GM23338 (cell line): ENCODE data around the gene ATG4B.

Experiments
- CREB1 ChIP-seq: fragments of 250-450 bp; sonication (Bioruptor Pico); IDR thresholded peaks from 2 replicates; pipeline ENCODE4 v1.5.0; 2020; ENCODE audit warnings: low read depth, mild to moderate bottlenecking, moderate library complexity
- CTCF ChIP-seq, 2 experiments: fragments of 200-600 bp in 1 of 2; sonication (generic) in 1 of 2; conservative IDR thresholded peaks; 2 replicates each; pipeline versions ENCODE4 v1.5.1 to v1.6.1; 2016 to 2017; ENCODE audit warnings: antibody characterized with exemption in 2 of 2, low read depth in 2 of 2, mild to moderate bottlenecking in 2 of 2, moderate library complexity in 1 of 2
- EZH2 ChIP-seq: fragments of 200-600 bp; sonication (generic); IDR thresholded peaks from one replicate; pipeline ENCODE4 v1.8.0; 2017; ENCODE audit warnings: antibody characterized with exemption, mild to moderate bottlenecking, low read depth; ENCODE audit not compliant: unreplicated experiment
- EZH2phosphoT487 ChIP-seq: fragments of 200-600 bp; sonication (generic); IDR thresholded peaks from one replicate; pipeline ENCODE4 v1.8.1; 2018; ENCODE audit warnings: antibody characterized with exemption; ENCODE audit not compliant: unreplicated experiment
- JUNB ChIP-seq: IDR thresholded peaks from one replicate; pipeline ENCODE4 v1.6.1; 2016; ENCODE audit warnings: antibody characterized with exemption; ENCODE audit not compliant: unreplicated experiment
- NANOG ChIP-seq: IDR thresholded peaks from 2 replicates; pipeline ENCODE4 v1.6.1; 2016; ENCODE audit warnings: antibody characterized with exemption, borderline replicate concordance
- POLR2AphosphoS5 ChIP-seq: IDR thresholded peaks from 2 replicates; pipeline ENCODE4 v1.6.1; 2016; ENCODE audit warnings: antibody characterized with exemption, low read depth
- STAT1 ChIP-seq: IDR thresholded peaks from one replicate; pipeline ENCODE4 v1.6.1; 2016; ENCODE audit warnings: antibody characterized with exemption; ENCODE audit not compliant: unreplicated experiment
- ZNF114 ChIP-seq: fragments of 250-450 bp; sonication (Bioruptor Pico); IDR thresholded peaks from 2 replicates; pipeline ENCODE4 v1.5.0; 2020; ENCODE audit warnings: mild to moderate bottlenecking, moderate library complexity
- ZNF331 ChIP-seq: fragments of 250-450 bp; sonication (Bioruptor Pico); IDR thresholded peaks from 2 replicates; pipeline ENCODE4 v1.5.0; 2020; ENCODE audit warnings: low read depth, mild to moderate bottlenecking, moderate library complexity
- ZNF462 ChIP-seq: fragments of 250-450 bp; sonication (Bioruptor Pico); IDR thresholded peaks from 2 replicates; pipeline ENCODE4 v1.5.0; 2020; ENCODE audit warnings: mild to moderate bottlenecking, moderate library complexity
- TF ChIP-seq, protein P1 (sequence below): IDR thresholded peaks from one replicate; pipeline ENCODE4 v1.6.1; 2018; ENCODE audit warnings: antibody characterized with exemption; ENCODE audit not compliant: unreplicated experiment
- TF ChIP-seq, protein P2 (sequence below): IDR thresholded peaks from 2 replicates; pipeline ENCODE4 v1.6.1; 2016; ENCODE audit warnings: antibody characterized with exemption

- TF ChIP-seq CTCF (conservative IDR thresholded peaks at IDR 0.05; ENCODE audit: low read depth in 2 of 2): no peak
- TF ChIP-seq POLR2AphosphoS5: no peak
- TF ChIP-seq, protein P1, sequence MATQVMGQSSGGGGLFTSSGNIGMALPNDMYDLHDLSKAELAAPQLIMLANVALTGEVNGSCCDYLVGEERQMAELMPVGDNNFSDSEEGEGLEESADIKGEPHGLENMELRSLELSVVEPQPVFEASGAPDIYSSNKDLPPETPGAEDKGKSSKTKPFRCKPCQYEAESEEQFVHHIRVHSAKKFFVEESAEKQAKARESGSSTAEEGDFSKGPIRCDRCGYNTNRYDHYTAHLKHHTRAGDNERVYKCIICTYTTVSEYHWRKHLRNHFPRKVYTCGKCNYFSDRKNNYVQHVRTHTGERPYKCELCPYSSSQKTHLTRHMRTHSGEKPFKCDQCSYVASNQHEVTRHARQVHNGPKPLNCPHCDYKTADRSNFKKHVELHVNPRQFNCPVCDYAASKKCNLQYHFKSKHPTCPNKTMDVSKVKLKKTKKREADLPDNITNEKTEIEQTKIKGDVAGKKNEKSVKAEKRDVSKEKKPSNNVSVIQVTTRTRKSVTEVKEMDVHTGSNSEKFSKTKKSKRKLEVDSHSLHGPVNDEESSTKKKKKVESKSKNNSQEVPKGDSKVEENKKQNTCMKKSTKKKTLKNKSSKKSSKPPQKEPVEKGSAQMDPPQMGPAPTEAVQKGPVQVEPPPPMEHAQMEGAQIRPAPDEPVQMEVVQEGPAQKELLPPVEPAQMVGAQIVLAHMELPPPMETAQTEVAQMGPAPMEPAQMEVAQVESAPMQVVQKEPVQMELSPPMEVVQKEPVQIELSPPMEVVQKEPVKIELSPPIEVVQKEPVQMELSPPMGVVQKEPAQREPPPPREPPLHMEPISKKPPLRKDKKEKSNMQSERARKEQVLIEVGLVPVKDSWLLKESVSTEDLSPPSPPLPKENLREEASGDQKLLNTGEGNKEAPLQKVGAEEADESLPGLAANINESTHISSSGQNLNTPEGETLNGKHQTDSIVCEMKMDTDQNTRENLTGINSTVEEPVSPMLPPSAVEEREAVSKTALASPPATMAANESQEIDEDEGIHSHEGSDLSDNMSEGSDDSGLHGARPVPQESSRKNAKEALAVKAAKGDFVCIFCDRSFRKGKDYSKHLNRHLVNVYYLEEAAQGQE: no peak
- no peak for TF ChIP-seq JUNB
- TF ChIP-seq EZH2: no peak
- no peak for TF ChIP-seq EZH2phosphoT487
- TF ChIP-seq CREB1 (CRISPR knock-in tag): no peak
- no peak for TF ChIP-seq ZNF331
- no peak for TF ChIP-seq NANOG
- no peak for TF ChIP-seq STAT1
- TF ChIP-seq, protein P2, sequence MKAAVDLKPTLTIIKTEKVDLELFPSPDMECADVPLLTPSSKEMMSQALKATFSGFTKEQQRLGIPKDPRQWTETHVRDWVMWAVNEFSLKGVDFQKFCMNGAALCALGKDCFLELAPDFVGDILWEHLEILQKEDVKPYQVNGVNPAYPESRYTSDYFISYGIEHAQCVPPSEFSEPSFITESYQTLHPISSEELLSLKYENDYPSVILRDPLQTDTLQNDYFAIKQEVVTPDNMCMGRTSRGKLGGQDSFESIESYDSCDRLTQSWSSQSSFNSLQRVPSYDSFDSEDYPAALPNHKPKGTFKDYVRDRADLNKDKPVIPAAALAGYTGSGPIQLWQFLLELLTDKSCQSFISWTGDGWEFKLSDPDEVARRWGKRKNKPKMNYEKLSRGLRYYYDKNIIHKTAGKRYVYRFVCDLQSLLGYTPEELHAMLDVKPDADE: no peak
- TF ChIP-seq ZNF462 (CRISPR knock-in tag): no peak
- TF ChIP-seq ZNF114 (CRISPR knock-in tag): no peak
Measured at GRCh38 chr2:241632478-241633325, 4.8 kb upstream of the ATG4B start.
